Measurements from ENCODE around the gene SULT2B1.
A peak's percentile ranks its signal among the peaks of the same experiment; 100 is the strongest.

Gene SULT2B1

GRCh38 chr19:48634424-48635262, 82.7 kb downstream of the SULT2B1 start:
- DNase-seq (ENCODE audit: low spot score) = peak; percentile 85

GRCh38 chr19:48635263-48635965, 83.4 kb downstream of the SULT2B1 start:
- DNase-seq (ENCODE audit: low spot score) = peak; percentile 63

GRCh38 chr19:48635966-48636858, 84.2 kb downstream of the SULT2B1 start:
- no peak for DNase-seq (ENCODE audit: low spot score)

- no peak for DNase-seq (ENCODE audit: low spot score)
Measured at GRCh38 chr19:48636859-48637448, 85.0 kb downstream of the SULT2B1 start, which contains the start of gene DBP. Gene DBP, minus strand, starts transcription at chr19:48637379. Its CDS starts 385 bp downstream, at chr19:48636994.

GRCh38 chr19:48637449-48637947, 85.5 kb downstream of the SULT2B1 start:
- peak; percentile 98 for DNase-seq (ENCODE audit: low spot score)

GRCh38 chr19:48637948-48638830, 86.2 kb downstream of the SULT2B1 start:
- peak; percentile 95 for DNase-seq (ENCODE audit: low spot score)

GRCh38 chr19:48638831-48639381, 86.9 kb downstream of the SULT2B1 start:
- no peak for DNase-seq (ENCODE audit: low spot score)

- no peak for DNase-seq (ENCODE audit: low spot score)
Measured at GRCh38 chr19:48639483-48640375, 87.8 kb downstream of the SULT2B1 start.

GRCh38 chr19:48641850-48642249, 89.9 kb downstream of the SULT2B1 start:
- DNase-seq (ENCODE audit: low spot score) = no peak

- DNase-seq (ENCODE audit: low spot score) = no peak
Measured at GRCh38 chr19:48642862-48643261, 90.9 kb downstream of the SULT2B1 start.

GRCh38 chr19:48644355-48644754, 92.4 kb downstream of the SULT2B1 start:
- DNase-seq (ENCODE audit: low spot score) = no peak

GRCh38 chr19:48644839-48645619, 93.1 kb downstream of the SULT2B1 start:
- DNase-seq (ENCODE audit: low spot score) = peak; percentile 77

GRCh38 chr19:48645620-48646000, 93.6 kb downstream of the SULT2B1 start:
- DNase-seq (ENCODE audit: low spot score) = no peak

GRCh38 chr19:48646001-48646721, 94.2 kb downstream of the SULT2B1 start, which contains the start of gene CA11:
Gene CA11, minus strand, starts transcription at chr19:48646187. Its CDS starts 555 bp downstream, at chr19:48645632.
- peak; percentile 74 for DNase-seq (ENCODE audit: low spot score)

- no peak for DNase-seq (ENCODE audit: low spot score)
Measured at GRCh38 chr19:48646722-48647216, 94.8 kb downstream of the SULT2B1 start.

GRCh38 chr19:48648134-48648533, 96.2 kb downstream of the SULT2B1 start:
- DNase-seq (ENCODE audit: low spot score) = no peak
